Karpas-422 (cell line): ENCODE results near the gene SMIM32. TPM values are rescaled to one million over a fixed set of nuclear protein-coding genes. Genes with fewer than 3 reads are reported as not detected.

Experiments
- DNase-seq: peaks from one replicate; pipeline ENCODE4 v3.0.0-alpha.2; 2015
- H2AFZ ChIP-seq: fragments of 200-600 bp; sonication (generic); 2 replicates; pipeline ENCODE4 v1.6.1; 2014; ENCODE audit warnings: antibody characterized with exemption, low read length, mixed read lengths
- H3K27ac ChIP-seq: fragments of 200-600 bp; sonication (generic); 2 replicates; pipeline ENCODE4 v1.5.1; 2014; ENCODE audit warnings: mild to moderate bottlenecking, low read length, moderate library complexity
- H3K27me3 ChIP-seq: fragments of 200-600 bp; sonication (generic); 2 replicates; pipeline ENCODE4 v1.6.1; 2014; ENCODE audit warnings: low read length, mixed read lengths
- H3K36me3 ChIP-seq: fragments of 200-600 bp; sonication (generic); 2 replicates; pipeline ENCODE4 v1.6.1; 2014; ENCODE audit warnings: low read length, mixed read lengths; ENCODE audit not compliant: insufficient read depth
- H3K4me1 ChIP-seq: fragments of 200-600 bp; sonication (generic); 2 replicates; pipeline ENCODE4 v1.6.1; 2014; ENCODE audit warnings: mild to moderate bottlenecking, low read length, mixed read lengths
- H3K4me2 ChIP-seq: fragments of 200-600 bp; sonication (generic); 2 replicates; pipeline ENCODE4 v1.6.1; 2014; ENCODE audit warnings: low read length, low read depth, mild to moderate bottlenecking; ENCODE audit not compliant: poor library complexity, severe bottlenecking
- H3K4me3 ChIP-seq: fragments of 200-600 bp; sonication (generic); 2 replicates; pipeline ENCODE4 v1.5.1; 2014; ENCODE audit warnings: mild to moderate bottlenecking, antibody characterized with exemption, low read length, mixed read lengths
- H3K79me2 ChIP-seq: fragments of 200-600 bp; sonication (generic); 2 replicates; pipeline ENCODE4 v1.6.1; 2014; ENCODE audit warnings: mild to moderate bottlenecking, low read length, mixed read lengths
- H3K9ac ChIP-seq: fragments of 200-600 bp; sonication (generic); 2 replicates; pipeline ENCODE4 v1.6.0; 2014; ENCODE audit warnings: low read length
- H3K9me2 ChIP-seq: fragments of 200-600 bp; sonication (generic), shearing (Covaris generic); replicated peaks from 2 replicates; pipeline ENCODE4 v1.6.0; 2014; ENCODE audit warnings: mild to moderate bottlenecking, low read length, moderate library complexity; ENCODE audit not compliant: insufficient read depth
- H3K9me3 ChIP-seq: fragments of 300-700, 200-600 bp; sonication (generic); 2 replicates; pipeline ENCODE4 v1.6.1; 2014; ENCODE audit warnings: low read length, mixed read lengths
- H4K20me1 ChIP-seq: fragments of 200-600 bp; sonication (generic); 2 replicates; pipeline ENCODE4 v1.6.1; 2014; ENCODE audit warnings: mild to moderate bottlenecking, antibody characterized with exemption, low read length, low read depth; ENCODE audit not compliant: insufficient read depth
- total RNA-seq: library from RNA; depleted of rRNA; stranded (reverse); fragments of >200 nt; shearing (Covaris generic); gene quantifications from 2 replicates; pipeline ENCODE4 v1.2.3, GENCODE V29; 2014; ENCODE audit warnings: low replicate concordance; rRNA removed

The SMIM32 gene
- not detected in 2 replicates for total RNA-seq

- H2AFZ ChIP-seq: no peak within 1 kb of the TSS
- no peaks in the 10 kb centered on the region for H3K79me2 ChIP-seq
- no peaks in the 10 kb centered on the region for H4K20me1 ChIP-seq
- H3K4me2 ChIP-seq: no peak within 1 kb of the TSS
- H3K9ac ChIP-seq: no peak within 1 kb of the TSS
- H3K36me3 ChIP-seq: peaks cover 3% of the 10 kb centered on the region; the same call in 1 of the 2 replicates
- no peak for DNase-seq
- no peak within 1 kb of the TSS for H3K27ac ChIP-seq
- no peak within 1 kb of the TSS for H3K4me3 ChIP-seq
- no peaks in the 10 kb centered on the region for H3K27me3 ChIP-seq
- no peaks in the 10 kb centered on the region for H3K9me3 ChIP-seq
- H3K9me2 ChIP-seq: no peaks in the 10 kb centered on the region
- no peaks in the 10 kb centered on the region for H3K4me1 ChIP-seq
Observed at GRCh38 chr5:136192526-136193321, at the start of gene SMIM32. Gene SMIM32, minus strand, starts transcription at chr5:136193162. Its CDS starts 638 bp downstream, at chr5:136192524.

GRCh38 chr5:136242611-136243010 is 49.6 kb upstream of the SMIM32 start:
- Histone ChIP-seq H4K20me1 (no peaks in the 10 kb centered on the region), H3K9me3 (no peaks in the 10 kb centered on the region), H3K4me2 (no peak overlapping the region), H3K27ac (no peak overlapping the region), H3K9ac (no peak overlapping the region), H3K36me3 (no peaks in the 10 kb centered on the region), H3K9me2 (no peaks in the 10 kb centered on the region), H3K4me1 (no peaks in the 10 kb centered on the region), H2AFZ (no peak overlapping the region), H3K4me3 (no peak overlapping the region), H3K27me3 (no peaks in the 10 kb centered on the region), H3K79me2 (no peaks in the 10 kb centered on the region)
- DNase-seq: no peak

GRCh38 chr5:136242136-136242535 is 49.2 kb upstream of the SMIM32 start:
- Histone ChIP-seq H3K9ac (no peak overlapping the region), H2AFZ (no peak overlapping the region), H3K9me2 (no peaks in the 10 kb centered on the region), H3K36me3 (no peaks in the 10 kb centered on the region), H3K79me2 (no peaks in the 10 kb centered on the region), H3K9me3 (no peaks in the 10 kb centered on the region), H4K20me1 (no peaks in the 10 kb centered on the region), H3K4me1 (no peaks in the 10 kb centered on the region), H3K4me3 (no peak overlapping the region), H3K4me2 (no peak overlapping the region), H3K27ac (no peak overlapping the region), H3K27me3 (no peaks in the 10 kb centered on the region)
- no peak for DNase-seq

GRCh38 chr5:136240894-136241293 is 47.9 kb upstream of the SMIM32 start:
- Histone ChIP-seq H3K9me3 (no peaks in the 10 kb centered on the region), H4K20me1 (no peaks in the 10 kb centered on the region), H3K36me3 (no peaks in the 10 kb centered on the region), H3K4me1 (no peaks in the 10 kb centered on the region), H3K27me3 (no peaks in the 10 kb centered on the region), H3K27ac (no peak overlapping the region), H3K4me2 (no peak overlapping the region), H3K4me3 (no peak overlapping the region), H2AFZ (no peak overlapping the region), H3K9ac (no peak overlapping the region), H3K79me2 (no peaks in the 10 kb centered on the region), H3K9me2 (no peaks in the 10 kb centered on the region)
- DNase-seq: no peak

GRCh38 chr5:136236479-136237083 is 43.6 kb upstream of the SMIM32 start:
- H3K36me3 ChIP-seq: no peaks in the 10 kb centered on the region
- H4K20me1 ChIP-seq: no peaks in the 10 kb centered on the region; the same call in 1 of the 2 replicates
- no peaks in the 10 kb centered on the region for H3K9me3 ChIP-seq
- no peak overlapping the region for H2AFZ ChIP-seq
- H3K4me3 ChIP-seq: no peak overlapping the region
- no peaks in the 10 kb centered on the region for H3K4me1 ChIP-seq
- no peaks in the 10 kb centered on the region for H3K9me2 ChIP-seq
- no peak overlapping the region for H3K4me2 ChIP-seq
- H3K27me3 ChIP-seq: no peaks in the 10 kb centered on the region
- H3K27ac ChIP-seq: no peak overlapping the region
- H3K79me2 ChIP-seq: no peaks in the 10 kb centered on the region
- H3K9ac ChIP-seq: no peak overlapping the region
- no peak for DNase-seq

GRCh38 chr5:136235321-136235720 is 42.4 kb upstream of the SMIM32 start:
- H3K4me2 ChIP-seq: no peak overlapping the region
- no peaks in the 10 kb centered on the region for H3K9me2 ChIP-seq
- H4K20me1 ChIP-seq: no peaks in the 10 kb centered on the region; the same call in 1 of the 2 replicates
- H3K9me3 ChIP-seq: no peaks in the 10 kb centered on the region
- H3K4me3 ChIP-seq: no peak overlapping the region
- H2AFZ ChIP-seq: no peak overlapping the region
- DNase-seq: no peak
- H3K9ac ChIP-seq: no peak overlapping the region
- no peaks in the 10 kb centered on the region for H3K79me2 ChIP-seq
- H3K27ac ChIP-seq: no peak overlapping the region
- no peaks in the 10 kb centered on the region for H3K27me3 ChIP-seq
- H3K4me1 ChIP-seq: no peaks in the 10 kb centered on the region
- no peaks in the 10 kb centered on the region for H3K36me3 ChIP-seq

- Histone ChIP-seq H3K4me3 (no peak overlapping the region), H3K9me2 (no peaks in the 10 kb centered on the region), H3K4me2 (no peak overlapping the region), H3K79me2 (no peaks in the 10 kb centered on the region), H4K20me1 (no peaks in the 10 kb centered on the region; the same call in 1 of the 2 replicates), H3K36me3 (no peaks in the 10 kb centered on the region), H3K9ac (no peak overlapping the region), H3K4me1 (peaks cover 8% of the 10 kb centered on the region), H3K27me3 (no peaks in the 10 kb centered on the region), H3K9me3 (no peaks in the 10 kb centered on the region), H3K27ac (no peak overlapping the region), H2AFZ (no peak overlapping the region)
- no peak for DNase-seq
Observed at GRCh38 chr5:136232316-136232715, 39.4 kb upstream of the SMIM32 start.

GRCh38 chr5:136230176-136230575 is 37.2 kb upstream of the SMIM32 start:
- DNase-seq: no peak
- Histone ChIP-seq H3K27ac (no peak overlapping the region), H3K36me3 (no peaks in the 10 kb centered on the region), H3K9ac (no peak overlapping the region), H3K4me3 (no peak overlapping the region), H2AFZ (no peak overlapping the region), H3K4me1 (peaks cover 8% of the 10 kb centered on the region), H3K9me3 (no peaks in the 10 kb centered on the region), H4K20me1 (no peaks in the 10 kb centered on the region), H3K79me2 (no peaks in the 10 kb centered on the region), H3K27me3 (no peaks in the 10 kb centered on the region), H3K9me2 (no peaks in the 10 kb centered on the region), H3K4me2 (no peak overlapping the region)
